Suprapubic skin (tissue), 4 donors: ENCODE measurements around the gene DISP3.

ENCODE experiments used
- CTCF ChIP-seq, 2 donors: fragments of 200-600 bp in 1 of 2; fragments of 450-650 bp in 1 of 2; sonication (generic) in 1 of 2; IDR thresholded peaks; one replicate each; pipeline ENCODE4 v1.5.1; 2016 to 2019; ENCODE audit warnings: antibody characterized with exemption in 2 of 2, mild to moderate bottlenecking in 1 of 2, moderate library complexity in 1 of 2
- EP300 ChIP-seq: sonication (generic); formaldehyde crosslinking; IDR thresholded peaks from one replicate; pipeline ENCODE4 v1.6.1; 2017; ENCODE audit warnings: antibody characterized with exemption
- POLR2AphosphoS5 ChIP-seq, 3 donors: sonication (generic); formaldehyde crosslinking; IDR thresholded peaks; one replicate each; pipeline ENCODE4 v1.6.1; 2017; ENCODE audit warnings: antibody characterized with exemption in 3 of 3

- no peak for TF ChIP-seq CTCF (IDR thresholded peaks at IDR 0.05)
- no peak for TF ChIP-seq POLR2AphosphoS5 (IDR thresholded peaks at IDR 0.05)
- no peak for TF ChIP-seq EP300
These were observed 6.7 kb upstream of the DISP3 start for GRCh38 chr1:11472284-11472683.
